HG03558 (cell line): ENCODE results near the gene MYPN.
A peak's percentile ranks its signal among the peaks of the same experiment; 100 is the strongest.
"Not testable (repeated sequence)": the region's sequence is repeated elsewhere in the genome, so short reads cannot be mapped to it uniquely, and the experiment has no call there.

ENCODE experiments used
- ATAC-seq: cut with Tn5 transposase; IDR thresholded peaks from one replicate; pipeline ENCODE4 v1.9.1; 2021; ENCODE audit warnings: moderate number of reproducible peaks; ENCODE audit not compliant: unreplicated experiment; ENCODE audit errors: extremely low read depth

The MYPN gene, protein sequence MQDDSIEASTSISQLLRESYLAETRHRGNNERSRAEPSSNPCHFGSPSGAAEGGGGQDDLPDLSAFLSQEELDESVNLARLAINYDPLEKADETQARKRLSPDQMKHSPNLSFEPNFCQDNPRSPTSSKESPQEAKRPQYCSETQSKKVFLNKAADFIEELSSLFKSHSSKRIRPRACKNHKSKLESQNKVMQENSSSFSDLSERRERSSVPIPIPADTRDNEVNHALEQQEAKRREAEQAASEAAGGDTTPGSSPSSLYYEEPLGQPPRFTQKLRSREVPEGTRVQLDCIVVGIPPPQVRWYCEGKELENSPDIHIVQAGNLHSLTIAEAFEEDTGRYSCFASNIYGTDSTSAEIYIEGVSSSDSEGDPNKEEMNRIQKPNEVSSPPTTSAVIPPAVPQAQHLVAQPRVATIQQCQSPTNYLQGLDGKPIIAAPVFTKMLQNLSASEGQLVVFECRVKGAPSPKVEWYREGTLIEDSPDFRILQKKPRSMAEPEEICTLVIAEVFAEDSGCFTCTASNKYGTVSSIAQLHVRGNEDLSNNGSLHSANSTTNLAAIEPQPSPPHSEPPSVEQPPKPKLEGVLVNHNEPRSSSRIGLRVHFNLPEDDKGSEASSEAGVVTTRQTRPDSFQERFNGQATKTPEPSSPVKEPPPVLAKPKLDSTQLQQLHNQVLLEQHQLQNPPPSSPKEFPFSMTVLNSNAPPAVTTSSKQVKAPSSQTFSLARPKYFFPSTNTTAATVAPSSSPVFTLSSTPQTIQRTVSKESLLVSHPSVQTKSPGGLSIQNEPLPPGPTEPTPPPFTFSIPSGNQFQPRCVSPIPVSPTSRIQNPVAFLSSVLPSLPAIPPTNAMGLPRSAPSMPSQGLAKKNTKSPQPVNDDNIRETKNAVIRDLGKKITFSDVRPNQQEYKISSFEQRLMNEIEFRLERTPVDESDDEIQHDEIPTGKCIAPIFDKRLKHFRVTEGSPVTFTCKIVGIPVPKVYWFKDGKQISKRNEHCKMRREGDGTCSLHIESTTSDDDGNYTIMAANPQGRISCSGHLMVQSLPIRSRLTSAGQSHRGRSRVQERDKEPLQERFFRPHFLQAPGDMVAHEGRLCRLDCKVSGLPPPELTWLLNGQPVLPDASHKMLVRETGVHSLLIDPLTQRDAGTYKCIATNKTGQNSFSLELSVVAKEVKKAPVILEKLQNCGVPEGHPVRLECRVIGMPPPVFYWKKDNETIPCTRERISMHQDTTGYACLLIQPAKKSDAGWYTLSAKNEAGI (N-terminal part only)

DNA sequence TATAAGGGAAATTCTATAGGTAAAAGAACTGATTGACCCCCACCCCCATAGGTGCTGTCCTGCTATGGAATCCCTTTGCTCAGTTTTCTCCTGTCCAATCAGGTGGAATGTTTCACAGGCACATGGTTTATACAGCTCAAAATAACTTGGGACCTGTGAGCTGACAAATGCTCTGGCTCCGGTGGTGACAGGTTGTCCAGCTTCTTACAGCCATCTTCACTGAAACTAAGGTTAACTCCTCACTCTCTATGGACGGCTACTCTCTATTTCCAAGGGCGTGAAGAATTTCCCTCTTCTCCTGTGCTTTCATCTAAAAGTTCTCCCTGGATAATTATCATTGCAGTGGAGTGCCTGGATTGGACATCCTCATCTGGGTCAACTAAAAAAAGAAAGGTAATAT, at the start of gene MYPN:
Gene MYPN, plus strand, starts transcription at position 158 of the 400 bp plus-strand sequence. CDS start 11,951 bp downstream, outside the sequence.
- no peak for ATAC-seq

DNA sequence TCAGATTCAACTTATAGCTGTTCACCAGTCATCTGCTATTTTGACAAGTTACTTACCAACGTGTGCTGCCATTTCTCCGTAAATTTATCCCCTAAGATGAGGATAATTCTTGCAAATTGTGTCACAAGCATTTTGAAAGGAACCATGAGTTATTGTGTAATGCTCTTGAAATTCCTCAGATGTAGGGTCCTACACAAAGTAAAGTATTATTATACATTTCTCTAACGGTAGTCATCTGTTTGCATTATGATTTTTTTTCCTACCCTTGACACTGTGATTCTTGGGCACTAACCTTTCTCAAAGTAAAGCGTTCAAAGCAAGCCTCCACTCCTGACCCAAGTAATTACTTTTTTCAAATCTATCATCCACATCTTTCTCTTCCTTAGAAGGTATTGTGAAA, 42.3 kb upstream of the MYPN start:
- no peak for ATAC-seq

DNA sequence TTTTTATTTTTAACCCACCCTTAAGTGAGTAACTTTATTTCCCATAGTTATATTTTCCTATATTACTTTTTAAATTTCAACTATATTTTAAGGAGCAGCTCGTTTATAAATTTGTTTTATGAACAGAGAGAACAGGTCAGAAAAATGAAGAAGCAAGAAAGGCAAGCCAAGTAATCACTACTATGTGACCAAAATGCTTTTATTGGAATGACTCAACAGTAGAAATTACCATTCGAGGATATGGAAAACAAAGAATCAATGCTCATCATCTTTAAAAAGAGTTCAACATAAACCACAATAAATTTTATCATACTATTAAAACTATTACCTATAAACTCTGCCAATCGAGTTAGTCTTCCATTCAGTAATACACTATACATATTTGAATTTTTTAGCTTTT, 41.8 kb upstream of the MYPN start:
- no peak for ATAC-seq

DNA sequence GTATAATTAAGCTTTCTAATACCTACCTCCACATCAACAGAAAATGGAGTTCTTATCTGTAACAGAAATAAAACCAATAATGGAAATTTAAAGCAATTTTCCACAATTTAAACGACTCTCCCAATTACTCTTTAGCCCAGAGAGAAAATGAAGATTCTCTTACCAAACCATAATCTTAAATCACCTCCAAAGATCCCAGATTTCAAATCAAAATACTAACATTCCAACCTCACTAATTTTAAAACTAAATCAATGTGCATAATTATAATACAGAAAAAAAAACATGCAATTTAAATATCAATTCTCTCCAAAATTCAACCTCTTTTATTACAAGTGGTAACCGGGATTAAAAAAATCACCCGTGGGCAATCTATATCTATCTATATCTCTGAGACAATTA, 35.7 kb upstream of the MYPN start:
- no peak for ATAC-seq

DNA sequence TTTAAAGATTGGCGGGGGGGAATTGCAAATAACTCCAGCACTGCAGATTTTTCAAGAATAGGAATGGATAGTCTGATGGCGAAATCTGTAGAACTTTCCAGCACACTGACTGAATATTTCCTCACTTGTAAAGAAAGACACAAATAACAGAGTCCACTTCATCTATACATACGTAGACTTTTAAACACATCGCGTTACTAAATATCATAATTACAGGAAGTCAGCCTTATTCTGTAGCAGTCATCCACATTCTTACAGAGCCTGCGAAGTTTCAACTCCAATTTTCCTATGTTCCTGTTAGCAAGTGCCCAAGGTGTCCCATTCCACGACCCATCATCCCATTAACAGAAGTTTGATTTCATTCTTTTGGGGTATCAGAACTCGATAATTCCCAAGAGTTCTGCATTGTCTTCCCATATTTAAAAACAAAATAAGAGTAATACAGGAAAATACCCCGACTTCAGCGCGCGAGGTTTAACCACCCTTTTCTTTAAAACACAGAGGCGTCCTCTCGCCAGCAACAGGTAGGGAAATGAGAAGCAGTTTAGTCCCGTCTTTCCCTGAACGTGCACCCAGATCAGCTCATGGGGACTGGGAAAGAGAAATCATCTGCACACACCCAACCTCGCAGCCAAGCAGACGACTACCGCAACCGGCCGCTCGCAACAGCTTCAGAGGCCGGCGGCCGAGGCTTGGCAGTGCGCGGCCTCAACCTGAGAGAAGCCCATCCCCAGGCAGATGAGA, 35.1 kb upstream of the MYPN start:
- ATAC-seq, result no peak

DNA sequence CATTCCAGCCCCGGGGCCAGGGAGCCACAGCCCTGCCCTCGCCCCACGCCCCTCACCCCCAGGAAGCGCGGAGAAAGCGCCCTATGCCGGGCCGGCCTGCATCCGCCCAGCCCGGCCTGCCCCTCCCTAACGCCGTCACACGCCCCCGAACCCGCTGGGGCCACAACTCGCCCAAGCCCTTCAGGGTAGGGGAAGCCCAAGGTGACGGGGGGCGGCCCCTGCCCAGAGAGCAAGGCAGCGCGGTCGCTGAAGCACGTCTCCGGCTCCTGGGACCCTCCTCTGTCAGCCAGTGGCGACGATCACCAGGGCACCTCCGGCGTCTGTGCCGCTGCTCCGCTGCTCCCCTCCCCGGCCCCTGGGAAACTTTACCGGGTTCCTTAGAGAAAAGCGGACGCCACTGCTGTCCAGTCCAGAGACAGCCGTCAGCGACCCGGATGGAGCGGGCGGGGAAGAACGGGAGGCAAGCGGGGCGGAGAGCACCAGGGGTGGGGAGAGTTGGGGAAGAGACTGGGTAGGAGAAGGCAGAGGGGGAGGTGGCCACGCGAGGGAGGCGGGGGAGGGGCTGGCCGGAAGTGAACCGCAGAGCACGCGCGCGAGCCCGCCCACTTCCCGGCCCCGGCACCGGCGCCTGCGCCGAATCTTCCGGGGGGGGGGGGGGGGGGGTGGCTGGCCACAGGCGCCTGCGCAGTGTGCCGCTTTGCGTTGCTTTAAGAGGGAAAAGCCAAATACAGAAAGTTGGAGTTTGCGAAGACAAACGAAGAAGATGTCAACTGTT, 34.3 kb upstream of the MYPN start, which contains the start of gene HERC4:
Gene HERC4, minus strand, starts transcription at position 509 of the 775 bp plus-strand sequence. CDS start 2,175 bp downstream, outside the sequence.
- ATAC-seq, result peak; percentile 87

DNA sequence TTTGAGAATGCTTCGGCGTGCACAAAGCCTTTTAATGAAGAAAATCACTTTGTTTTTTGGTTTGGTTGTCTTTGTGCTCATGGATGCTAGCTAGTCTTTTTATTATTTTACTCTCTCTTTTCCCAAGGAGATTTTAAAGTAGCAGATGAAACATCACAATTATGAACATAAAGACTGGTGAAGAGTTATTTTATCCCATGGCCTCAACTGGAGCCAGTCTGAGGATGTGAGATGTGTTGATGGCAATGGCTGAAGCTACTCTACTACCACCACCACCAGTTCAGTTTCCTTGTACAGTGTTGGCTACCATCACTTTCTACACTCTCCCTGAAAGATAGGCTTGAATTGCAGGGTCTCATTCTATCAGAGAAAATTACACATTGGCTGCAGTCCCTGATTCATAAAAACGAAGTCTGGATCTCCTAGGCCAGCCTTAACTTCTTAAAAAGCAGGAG, 33.7 kb upstream of the MYPN start:
- no peak for ATAC-seq

DNA sequence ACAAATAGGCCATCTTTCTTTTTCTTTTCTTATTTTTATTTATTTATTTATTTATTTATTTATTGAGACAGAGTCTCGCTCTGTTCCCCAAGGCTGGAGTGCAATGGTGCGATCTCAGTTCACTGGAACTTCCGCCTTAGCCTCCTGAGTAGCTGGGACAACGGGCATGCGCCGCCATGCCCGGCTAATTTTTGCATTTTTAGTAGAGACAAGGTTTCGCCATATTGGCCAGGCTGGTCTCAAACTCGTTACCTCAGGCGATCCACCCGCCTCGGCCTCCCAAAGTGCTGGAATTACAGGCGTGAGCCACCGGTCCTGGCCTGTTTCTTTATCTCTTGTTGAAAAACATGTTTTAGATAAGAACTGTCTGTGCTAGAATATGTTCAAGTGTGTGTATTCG, 33.2 kb upstream of the MYPN start:
- ATAC-seq, result not testable (repeated sequence)

DNA sequence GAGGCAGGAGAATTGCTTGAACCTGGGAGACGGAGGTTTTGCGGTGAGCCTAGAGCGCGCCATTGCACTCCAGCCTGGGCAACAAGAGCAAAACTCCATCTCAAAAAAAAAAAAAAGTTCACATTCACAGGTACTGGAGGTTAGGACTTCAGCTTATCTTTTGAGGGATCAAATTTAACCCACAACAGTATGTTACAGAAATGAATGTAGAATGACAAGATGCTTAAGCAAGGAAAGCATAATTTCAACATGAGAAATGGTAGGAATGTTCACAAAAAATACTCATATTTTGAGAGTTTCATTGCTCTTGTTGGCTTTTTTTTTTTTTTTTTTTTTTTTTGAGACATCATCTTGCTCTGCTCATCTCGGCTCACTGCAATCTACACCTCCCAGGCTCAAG, 32.3 kb upstream of the MYPN start:
- ATAC-seq, result no peak

DNA sequence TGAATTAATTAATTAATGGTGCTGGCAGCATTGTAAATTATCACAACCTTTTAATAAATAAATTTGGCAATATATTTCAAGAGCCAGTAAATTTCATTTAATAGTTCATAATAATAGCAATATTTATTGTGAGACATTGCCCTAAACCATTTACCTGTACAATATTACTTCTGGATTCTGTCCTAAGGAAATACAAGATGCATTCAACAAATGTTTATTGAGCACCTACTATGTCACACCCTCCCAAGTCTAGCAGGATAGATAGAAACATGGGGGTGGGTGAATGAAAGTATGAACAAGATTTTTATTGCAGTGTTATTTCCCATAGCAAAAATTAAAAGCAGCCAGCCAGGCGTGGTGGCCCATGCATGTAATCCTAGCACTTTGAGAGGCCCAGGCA, 29.9 kb upstream of the MYPN start:
- no peak for ATAC-seq

DNA sequence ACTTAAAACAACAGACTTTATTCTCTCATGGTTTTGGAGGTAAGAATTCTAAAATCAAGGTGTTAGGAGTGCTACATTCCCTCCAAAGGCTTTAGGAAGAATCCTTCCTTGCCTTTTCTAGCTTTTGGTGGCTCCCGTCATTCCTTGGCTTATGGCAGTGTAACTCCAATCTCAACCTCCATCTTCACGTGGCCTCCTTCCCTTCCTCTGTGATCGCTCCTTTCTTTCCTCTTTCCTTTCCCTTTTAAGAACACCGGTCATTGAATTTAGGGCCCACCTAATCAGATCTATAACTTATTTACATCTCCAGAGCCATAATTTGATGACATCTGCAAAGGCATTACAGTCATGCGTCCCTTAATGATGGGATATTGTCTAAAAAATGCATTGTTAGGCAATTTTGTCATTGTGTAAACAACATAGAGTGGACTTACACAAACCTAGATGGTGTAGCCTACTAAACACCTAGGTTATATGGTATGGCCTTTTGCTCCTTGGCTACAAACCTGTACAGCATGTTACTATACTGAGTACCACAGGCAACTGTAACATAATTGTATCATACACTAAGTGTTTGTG, 28.3 kb upstream of the MYPN start:
- no peak for ATAC-seq

DNA sequence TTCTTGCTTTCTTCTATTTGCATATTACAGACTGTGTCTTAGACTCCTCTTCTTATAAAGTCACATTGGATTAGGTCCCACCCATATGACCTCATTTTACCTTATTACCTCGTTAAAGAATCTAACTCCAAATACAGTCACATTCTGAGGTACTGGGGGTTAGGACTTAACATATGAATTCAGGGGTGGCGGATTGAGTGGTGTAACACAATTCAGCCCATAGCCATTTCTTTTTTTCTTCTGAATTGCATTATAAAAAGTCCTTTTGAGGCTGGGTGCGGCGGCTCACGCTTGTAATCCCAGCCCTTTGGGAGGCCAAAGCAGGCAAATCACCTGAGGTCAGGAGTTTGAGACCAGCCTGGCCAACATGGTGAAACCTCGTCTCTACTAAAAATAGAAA, 27.4 kb upstream of the MYPN start:
- no peak for ATAC-seq

DNA sequence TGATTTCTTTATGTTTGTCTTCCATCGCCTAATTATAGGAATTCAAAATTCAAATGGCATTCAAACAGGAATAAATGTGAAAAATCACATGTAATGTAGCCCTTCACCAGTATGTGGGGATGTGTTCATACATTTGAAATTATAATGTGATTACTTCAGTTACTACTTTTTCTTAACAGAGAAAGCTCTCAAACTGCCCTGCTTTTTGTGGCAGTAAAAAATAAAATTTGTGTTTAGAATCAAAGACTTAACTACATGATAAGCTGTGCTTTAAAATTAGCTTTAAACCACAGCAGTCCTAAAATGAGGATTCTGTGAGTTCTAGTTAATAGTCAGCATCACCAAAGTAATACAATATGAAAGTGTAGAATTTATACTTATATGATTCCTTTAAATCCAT, 26.4 kb upstream of the MYPN start:
- ATAC-seq, result no peak

DNA sequence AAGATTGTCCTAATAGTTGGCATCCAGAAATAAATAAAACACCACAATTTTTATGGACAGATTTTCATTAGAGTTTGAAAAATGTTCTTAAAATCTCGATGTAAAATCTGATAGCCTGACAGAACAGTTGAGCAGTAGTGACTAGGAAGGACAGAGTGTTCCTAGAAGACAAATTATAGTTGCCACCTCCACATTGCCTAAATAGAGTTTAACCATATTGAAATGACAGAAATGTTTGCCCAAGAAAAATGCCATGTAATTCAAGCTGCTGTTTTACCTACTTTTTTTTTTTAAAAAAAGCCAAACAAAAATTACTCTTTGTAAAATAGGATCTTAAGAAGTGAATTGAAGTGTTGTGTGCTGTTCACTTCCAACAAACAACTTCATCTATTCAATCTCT, 25.3 kb upstream of the MYPN start:
- ATAC-seq, result no peak

DNA sequence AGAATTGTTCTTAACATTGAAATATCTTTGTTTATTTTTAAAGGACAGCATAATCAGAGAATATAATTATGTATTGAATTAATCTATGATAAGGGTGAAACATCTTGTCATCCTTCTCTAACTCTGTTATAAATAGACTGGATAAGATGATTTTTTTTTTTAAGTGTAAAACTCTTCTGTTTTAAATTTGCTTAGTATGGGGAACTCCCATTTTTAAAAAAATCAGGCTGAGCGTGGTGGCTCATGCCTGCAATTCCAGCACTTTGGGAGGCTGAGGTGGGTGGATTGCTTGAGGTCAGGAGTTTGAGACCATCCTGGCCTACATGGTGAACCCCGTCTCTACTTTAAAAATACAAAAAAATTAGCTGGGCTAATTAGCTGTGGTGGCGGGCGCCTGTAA, 24.8 kb upstream of the MYPN start:
- no peak for ATAC-seq

DNA sequence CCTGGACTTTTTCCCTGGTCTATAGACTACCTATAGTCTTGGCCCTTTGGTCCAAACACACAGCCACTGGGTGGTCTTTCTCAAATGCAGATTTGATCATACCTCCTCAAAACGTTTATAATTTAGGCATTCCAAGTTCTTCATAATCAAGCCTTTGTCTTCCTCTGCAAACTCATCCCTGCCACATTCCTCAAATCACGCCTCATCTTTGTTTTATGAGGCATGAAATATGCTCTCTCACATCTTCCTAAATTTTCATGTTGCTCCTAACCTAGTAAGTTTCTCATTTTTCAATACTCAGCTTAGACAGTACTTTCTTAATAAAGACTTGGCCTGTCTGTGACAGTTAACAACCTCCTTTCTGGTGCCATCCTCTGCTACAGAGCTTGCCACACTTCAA, 23.3 kb upstream of the MYPN start:
- ATAC-seq, result no peak

DNA sequence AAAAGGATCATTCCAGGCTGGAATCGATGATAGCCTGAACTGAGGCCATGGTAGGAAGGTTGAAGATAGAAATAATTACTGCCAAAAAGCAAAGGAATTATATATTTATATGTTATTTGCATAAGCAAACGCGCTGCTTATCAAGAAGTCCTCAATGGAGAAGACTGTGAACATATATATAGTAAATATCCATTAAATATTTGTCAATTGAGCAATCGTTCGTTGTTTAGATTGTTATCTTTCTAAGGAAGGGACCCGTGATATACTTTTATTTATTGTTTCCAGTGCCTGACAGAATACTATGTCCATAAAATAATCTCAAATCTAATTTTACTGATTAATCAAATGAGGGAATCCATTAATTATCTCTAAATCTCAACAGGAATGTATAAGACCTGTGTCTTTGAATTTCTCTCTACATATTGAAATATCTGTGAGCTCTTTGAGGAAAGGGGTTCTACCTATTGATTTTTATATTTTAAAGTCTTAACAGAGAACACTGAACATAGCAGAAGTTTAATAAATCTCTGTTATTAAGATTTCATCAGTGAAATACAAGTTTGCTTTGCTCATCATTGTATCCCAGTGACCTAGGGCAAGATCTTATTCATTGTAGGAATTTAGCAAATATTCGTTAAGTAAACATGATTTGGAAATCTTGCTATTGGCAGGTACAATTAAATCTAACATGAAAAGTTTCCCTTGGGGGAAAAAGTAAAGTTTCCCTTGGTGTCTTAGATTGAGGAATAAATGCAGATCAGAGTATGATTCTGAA, 22.2 kb upstream of the MYPN start:
- no peak for ATAC-seq
